ENCODE data around the gene DICER1.

DNA sequence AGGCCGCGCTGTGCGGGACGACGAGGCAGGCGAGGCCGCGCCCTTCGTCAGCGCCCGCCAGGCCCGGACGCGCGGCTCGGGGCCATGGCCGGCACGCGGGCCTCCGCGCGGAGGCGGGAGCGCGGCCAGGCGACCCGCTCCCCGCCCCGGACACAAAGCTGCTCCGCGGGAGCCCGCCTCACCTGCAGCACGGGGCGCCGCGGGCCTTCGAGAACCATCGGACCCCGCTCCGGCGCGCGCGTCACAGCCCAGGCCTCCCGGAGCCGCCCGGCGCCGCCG is 342 bp downstream of the DICER1 start:
- TF ChIP-seq, protein P1, sequence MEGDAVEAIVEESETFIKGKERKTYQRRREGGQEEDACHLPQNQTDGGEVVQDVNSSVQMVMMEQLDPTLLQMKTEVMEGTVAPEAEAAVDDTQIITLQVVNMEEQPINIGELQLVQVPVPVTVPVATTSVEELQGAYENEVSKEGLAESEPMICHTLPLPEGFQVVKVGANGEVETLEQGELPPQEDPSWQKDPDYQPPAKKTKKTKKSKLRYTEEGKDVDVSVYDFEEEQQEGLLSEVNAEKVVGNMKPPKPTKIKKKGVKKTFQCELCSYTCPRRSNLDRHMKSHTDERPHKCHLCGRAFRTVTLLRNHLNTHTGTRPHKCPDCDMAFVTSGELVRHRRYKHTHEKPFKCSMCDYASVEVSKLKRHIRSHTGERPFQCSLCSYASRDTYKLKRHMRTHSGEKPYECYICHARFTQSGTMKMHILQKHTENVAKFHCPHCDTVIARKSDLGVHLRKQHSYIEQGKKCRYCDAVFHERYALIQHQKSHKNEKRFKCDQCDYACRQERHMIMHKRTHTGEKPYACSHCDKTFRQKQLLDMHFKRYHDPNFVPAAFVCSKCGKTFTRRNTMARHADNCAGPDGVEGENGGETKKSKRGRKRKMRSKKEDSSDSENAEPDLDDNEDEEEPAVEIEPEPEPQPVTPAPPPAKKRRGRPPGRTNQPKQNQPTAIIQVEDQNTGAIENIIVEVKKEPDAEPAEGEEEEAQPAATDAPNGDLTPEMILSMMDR (IDR thresholded peaks at IDR 0.05) = no peak
- no peak for TF ChIP-seq POLR2A (IDR thresholded peaks at IDR 0.05)

Data from heart left ventricle (tissue), 13 donors.